Chondrocyte (in vitro differentiated cells): ENCODE measurements around the gene MPHOSPH6. TPM values are rescaled to one million over a fixed set of nuclear protein-coding genes. Genes with fewer than 3 reads are reported as not detected.

Experiments
- DNase-seq: peaks from one replicate; pipeline ENCODE4 v3.0.0; 2021; ENCODE audit warnings: mixed read lengths, low spot score
- H3K27ac Mint-ChIP-seq: one replicate; pipeline ENCODE4 v1.8.0; 2021; ENCODE audit warnings: mild to moderate bottlenecking, moderate library complexity, mixed read lengths; ENCODE audit not compliant: unreplicated experiment
- H3K27me3 Mint-ChIP-seq: 2 replicates; pipeline ENCODE4 v1.8.0; 2021; ENCODE audit warnings: low read depth, mixed read lengths
- H3K36me3 Mint-ChIP-seq: 2 replicates; pipeline ENCODE4 v1.8.0; 2021; ENCODE audit warnings: low read depth, mixed read lengths
- H3K4me1 Mint-ChIP-seq: 2 replicates; pipeline ENCODE4 v1.8.0; 2021; ENCODE audit warnings: low read depth, mild to moderate bottlenecking, mixed read lengths
- H3K4me3 Mint-ChIP-seq: one replicate; pipeline ENCODE4 v1.8.0; 2021; ENCODE audit warnings: mild to moderate bottlenecking, moderate library complexity, mixed read lengths; ENCODE audit not compliant: unreplicated experiment
- H3K9me3 Mint-ChIP-seq: 2 replicates; pipeline ENCODE4 v1.8.0; 2021; ENCODE audit warnings: low read depth, mixed read lengths
- total RNA-seq: library from RNA; stranded (reverse); gene quantifications from 3 replicates; pipeline ENCODE4 v1.2.1, GENCODE V29; 2021
- TF ChIP-seq, protein P1 (sequence below): fragments of 200-600 bp; sonication (generic); IDR thresholded peaks from 2 replicates; pipeline ENCODE4 v1.5.0; 2021; ENCODE audit warnings: antibody characterized with exemption, mild to moderate bottlenecking, moderate library complexity

The MPHOSPH6 gene
- total RNA-seq, 1 donor from 2014 or later = 14.6 TPM

DNA sequence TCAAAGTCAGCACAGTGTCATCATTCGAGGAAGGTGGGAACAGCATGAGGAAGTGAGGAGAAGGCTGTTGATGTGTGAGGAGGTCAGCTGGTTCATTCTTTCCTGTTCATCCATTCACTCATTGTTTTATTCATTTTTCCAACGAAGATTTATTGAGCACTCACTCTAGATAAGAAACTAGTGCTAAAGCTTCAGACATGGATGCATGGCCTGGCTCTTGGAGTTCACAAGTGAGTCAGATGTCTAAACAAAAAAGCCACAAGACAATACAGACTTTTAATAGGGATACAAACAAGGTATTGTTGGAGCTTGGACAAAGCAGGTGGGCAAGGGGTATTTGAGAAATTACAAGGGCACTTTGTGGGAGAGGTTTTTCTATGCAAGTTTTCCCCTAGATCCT, 31.3 kb upstream of the MPHOSPH6 start:
- Mint-ChIP-seq H3K27ac (no peak overlapping the region), H3K36me3 (no peaks in the 10 kb centered on the region), H3K4me3 (no peak overlapping the region), H3K27me3 (peaks cover 31% of the 10 kb centered on the region), H3K9me3 (peaks cover 3% of the 10 kb centered on the region), H3K4me1 (no peaks in the 10 kb centered on the region)
- DNase-seq = no peak
- TF ChIP-seq, protein P1, sequence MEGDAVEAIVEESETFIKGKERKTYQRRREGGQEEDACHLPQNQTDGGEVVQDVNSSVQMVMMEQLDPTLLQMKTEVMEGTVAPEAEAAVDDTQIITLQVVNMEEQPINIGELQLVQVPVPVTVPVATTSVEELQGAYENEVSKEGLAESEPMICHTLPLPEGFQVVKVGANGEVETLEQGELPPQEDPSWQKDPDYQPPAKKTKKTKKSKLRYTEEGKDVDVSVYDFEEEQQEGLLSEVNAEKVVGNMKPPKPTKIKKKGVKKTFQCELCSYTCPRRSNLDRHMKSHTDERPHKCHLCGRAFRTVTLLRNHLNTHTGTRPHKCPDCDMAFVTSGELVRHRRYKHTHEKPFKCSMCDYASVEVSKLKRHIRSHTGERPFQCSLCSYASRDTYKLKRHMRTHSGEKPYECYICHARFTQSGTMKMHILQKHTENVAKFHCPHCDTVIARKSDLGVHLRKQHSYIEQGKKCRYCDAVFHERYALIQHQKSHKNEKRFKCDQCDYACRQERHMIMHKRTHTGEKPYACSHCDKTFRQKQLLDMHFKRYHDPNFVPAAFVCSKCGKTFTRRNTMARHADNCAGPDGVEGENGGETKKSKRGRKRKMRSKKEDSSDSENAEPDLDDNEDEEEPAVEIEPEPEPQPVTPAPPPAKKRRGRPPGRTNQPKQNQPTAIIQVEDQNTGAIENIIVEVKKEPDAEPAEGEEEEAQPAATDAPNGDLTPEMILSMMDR = no peak

DNA sequence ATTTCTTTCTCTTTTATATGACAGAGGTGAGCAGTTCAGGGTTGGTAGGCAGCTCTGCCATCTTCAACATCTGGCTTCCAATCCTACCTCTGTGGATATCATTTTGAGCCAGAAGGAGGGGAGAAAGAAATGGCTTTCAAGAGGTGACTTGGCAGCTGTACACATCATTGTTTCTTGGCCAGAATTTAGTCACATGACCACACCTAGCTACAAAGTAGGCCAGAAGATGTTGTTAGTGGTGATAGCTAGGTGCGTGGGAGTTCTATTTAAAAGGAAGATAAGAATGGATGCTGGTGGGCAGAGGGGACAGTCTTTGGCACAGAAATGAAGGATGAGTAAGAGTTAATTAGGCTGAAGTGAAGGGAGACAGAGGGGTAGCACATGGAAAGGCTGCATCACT, 29.2 kb upstream of the MPHOSPH6 start:
- Mint-ChIP-seq H3K27ac (no peak overlapping the region), H3K36me3 (no peaks in the 10 kb centered on the region), H3K4me1 (no peaks in the 10 kb centered on the region), H3K9me3 (peaks cover 3% of the 10 kb centered on the region), H3K4me3 (no peak overlapping the region), H3K27me3 (peaks cover 36% of the 10 kb centered on the region)
- DNase-seq = no peak
- TF ChIP-seq, protein P1 = no peak

DNA sequence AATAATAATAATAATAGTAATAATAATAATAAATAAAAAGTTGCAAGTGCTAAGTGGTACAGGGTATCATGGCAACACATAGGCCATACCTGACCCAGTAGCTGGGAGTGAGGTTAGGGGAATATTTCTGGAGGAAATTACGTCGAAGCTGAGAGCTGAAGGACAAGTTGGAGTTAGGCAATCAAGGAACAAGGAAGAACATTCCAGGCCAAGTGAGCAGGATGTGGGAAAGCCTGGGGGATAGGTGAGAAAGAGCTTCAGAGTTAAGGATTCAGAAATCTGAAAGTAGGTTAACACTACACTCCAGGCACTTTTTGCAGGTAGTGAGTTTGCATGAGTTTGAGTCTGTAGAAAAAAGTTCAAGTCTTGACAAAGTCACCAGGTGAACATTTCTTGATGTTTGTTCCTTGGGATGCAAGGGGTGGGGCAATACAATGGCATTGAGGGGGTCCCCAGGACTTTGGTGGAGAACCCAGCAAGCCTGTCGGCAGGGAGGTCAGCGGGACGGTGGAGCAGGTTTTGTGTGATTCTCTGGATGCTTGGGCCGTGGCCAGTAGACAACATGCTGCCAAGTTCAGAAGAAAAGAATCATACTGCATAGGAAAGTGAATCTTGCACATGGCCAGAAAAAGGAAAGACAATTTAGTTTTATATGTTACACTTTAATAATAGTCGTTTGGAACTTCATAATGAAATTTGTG, 27.7 kb upstream of the MPHOSPH6 start:
- peaks cover 36% of the 10 kb centered on the region for H3K27me3 Mint-ChIP-seq
- TF ChIP-seq, protein P1 = no peak
- DNase-seq = no peak
- H3K9me3 Mint-ChIP-seq = peaks cover 3% of the 10 kb centered on the region
- H3K36me3 Mint-ChIP-seq = no peaks in the 10 kb centered on the region
- H3K4me3 Mint-ChIP-seq = no peak overlapping the region
- H3K4me1 Mint-ChIP-seq = no peaks in the 10 kb centered on the region
- no peak overlapping the region for H3K27ac Mint-ChIP-seq

DNA sequence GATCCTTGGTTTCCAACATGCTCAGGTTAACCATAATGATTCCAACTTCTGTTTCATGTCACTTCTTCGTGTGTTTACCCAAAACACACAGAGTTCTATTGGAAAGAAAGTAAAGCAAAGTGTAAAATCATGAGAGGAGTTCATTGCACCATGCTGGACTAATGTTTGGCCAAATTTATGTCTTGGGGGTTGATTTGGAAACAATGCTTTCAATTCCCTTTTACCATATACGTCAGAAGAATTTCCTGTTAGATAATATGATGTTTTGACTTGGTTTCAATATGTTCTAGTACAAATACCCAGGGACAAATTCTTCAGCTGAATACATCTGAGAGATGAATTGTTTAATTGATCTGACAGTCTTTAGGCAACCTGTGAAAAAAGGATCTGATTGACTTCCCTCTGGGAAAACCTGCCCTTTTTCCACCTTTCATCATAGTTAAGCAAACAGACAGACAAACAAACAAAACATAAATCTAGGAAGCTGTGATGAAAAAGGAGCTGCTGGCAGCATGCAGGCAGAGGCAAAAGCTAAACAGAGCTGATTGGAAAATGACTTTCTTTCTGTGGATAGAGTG, 26.0 kb upstream of the MPHOSPH6 start:
- H3K36me3 Mint-ChIP-seq = no peaks in the 10 kb centered on the region
- no peaks in the 10 kb centered on the region for H3K4me1 Mint-ChIP-seq
- H3K4me3 Mint-ChIP-seq = no peak overlapping the region
- H3K27ac Mint-ChIP-seq = no peak overlapping the region
- DNase-seq = no peak
- TF ChIP-seq, protein P1 = no peak
- H3K27me3 Mint-ChIP-seq = peaks cover 31% of the 10 kb centered on the region
- H3K9me3 Mint-ChIP-seq = peaks cover under 1% of the 10 kb centered on the region

DNA sequence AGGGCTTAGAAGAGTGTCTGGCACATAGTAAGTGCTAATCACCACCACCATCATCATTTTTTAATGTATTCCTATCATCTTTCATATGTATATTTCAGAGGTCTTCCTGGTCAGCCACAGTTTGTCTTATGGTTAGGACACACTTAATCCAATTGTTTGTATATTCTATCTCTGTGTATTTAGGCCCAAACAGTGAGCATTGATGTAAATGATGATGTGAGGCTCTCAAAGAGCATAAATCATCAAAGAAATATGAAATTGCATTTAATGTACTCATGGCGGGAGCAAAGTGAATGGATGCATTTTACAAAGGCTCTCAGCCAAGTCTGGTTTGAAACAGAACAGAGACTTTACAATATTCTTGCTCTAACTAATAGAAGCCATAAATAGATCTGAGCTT, 24.1 kb upstream of the MPHOSPH6 start:
- Mint-ChIP-seq H3K27ac (no peak overlapping the region), H3K36me3 (no peaks in the 10 kb centered on the region), H3K4me3 (no peak overlapping the region), H3K9me3 (no peaks in the 10 kb centered on the region), H3K27me3 (peaks cover 39% of the 10 kb centered on the region), H3K4me1 (no peaks in the 10 kb centered on the region)
- TF ChIP-seq, protein P1 = no peak
- no peak for DNase-seq
